Measurements from ENCODE around the gene GBA3.

DNA sequence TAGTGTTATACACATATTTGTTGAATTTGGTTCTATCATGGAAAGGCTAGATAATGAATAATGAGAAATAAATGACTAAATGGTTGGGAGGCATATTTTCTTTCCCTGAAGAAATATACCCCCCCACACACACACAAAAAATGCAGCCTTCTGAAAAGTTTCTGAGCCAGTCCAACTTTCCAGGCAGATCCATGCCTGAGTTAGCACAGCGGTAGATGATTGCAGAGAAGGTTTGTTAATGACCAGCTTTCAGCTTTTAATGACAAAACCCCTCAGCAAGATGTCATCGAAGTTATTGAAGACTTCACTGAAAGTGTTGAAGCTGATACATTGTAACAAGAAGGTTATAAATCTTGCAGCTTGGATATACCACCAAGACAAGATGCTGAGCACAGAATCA lies 61.4 kb downstream of the GBA3 start:
- TF ChIP-seq, protein P1, sequence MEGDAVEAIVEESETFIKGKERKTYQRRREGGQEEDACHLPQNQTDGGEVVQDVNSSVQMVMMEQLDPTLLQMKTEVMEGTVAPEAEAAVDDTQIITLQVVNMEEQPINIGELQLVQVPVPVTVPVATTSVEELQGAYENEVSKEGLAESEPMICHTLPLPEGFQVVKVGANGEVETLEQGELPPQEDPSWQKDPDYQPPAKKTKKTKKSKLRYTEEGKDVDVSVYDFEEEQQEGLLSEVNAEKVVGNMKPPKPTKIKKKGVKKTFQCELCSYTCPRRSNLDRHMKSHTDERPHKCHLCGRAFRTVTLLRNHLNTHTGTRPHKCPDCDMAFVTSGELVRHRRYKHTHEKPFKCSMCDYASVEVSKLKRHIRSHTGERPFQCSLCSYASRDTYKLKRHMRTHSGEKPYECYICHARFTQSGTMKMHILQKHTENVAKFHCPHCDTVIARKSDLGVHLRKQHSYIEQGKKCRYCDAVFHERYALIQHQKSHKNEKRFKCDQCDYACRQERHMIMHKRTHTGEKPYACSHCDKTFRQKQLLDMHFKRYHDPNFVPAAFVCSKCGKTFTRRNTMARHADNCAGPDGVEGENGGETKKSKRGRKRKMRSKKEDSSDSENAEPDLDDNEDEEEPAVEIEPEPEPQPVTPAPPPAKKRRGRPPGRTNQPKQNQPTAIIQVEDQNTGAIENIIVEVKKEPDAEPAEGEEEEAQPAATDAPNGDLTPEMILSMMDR (IDR thresholded peaks at IDR 0.05) = no peak
- no peak for TF ChIP-seq POLR2A (IDR thresholded peaks at IDR 0.05)

All from esophagus squamous epithelium (tissue), 4 donors.